T-helper 2 cell (primary cell): ENCODE data around the gene IGF2R.

Experiments used
- DNase-seq, 5 experiments: peaks; one replicate each; pipeline versions ENCODE4 v3.0.0 to v3.0.0-alpha.2; 2012 to 2022

Gene IGF2R

GRCh38 chr6:160028487-160029275 is 59.8 kb downstream of the IGF2R start:
- peak in 1 of 5 experiments; percentile 72 for DNase-seq

DNA sequence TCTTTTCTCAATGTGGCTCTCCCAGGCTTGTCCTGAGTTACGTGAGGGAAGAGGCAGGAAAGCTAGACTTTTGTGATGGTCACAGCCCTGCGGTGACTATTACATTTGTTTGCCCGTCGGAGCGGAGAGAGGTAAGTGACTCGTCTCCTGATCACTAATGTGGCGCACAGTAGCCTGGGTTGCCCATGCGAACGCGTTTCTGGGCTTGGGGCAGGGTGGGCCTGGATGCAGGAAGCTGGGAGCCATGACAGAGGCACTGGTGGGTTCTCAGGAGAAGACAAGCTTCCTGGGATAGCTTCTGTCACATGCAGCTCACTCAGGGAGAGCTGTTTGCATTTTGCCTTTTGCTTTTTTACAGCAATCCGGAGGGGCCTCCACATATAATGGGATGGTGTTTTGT is 60.6 kb downstream of the IGF2R start:
- no peak for DNase-seq

- no peak for DNase-seq
These were observed 61.2 kb downstream of the IGF2R start for GRCh38 chr6:160030103-160030502.

- no peak for DNase-seq
These were observed 62.6 kb downstream of the IGF2R start for GRCh38 chr6:160031442-160031841.

- DNase-seq, result no peak
These were observed 63.0 kb downstream of the IGF2R start for GRCh38 chr6:160031871-160032270.

GRCh38 chr6:160032538-160032937 is 63.7 kb downstream of the IGF2R start:
- DNase-seq, result no peak

GRCh38 chr6:160034036-160034930 is 65.4 kb downstream of the IGF2R start:
- no peak for DNase-seq

DNA sequence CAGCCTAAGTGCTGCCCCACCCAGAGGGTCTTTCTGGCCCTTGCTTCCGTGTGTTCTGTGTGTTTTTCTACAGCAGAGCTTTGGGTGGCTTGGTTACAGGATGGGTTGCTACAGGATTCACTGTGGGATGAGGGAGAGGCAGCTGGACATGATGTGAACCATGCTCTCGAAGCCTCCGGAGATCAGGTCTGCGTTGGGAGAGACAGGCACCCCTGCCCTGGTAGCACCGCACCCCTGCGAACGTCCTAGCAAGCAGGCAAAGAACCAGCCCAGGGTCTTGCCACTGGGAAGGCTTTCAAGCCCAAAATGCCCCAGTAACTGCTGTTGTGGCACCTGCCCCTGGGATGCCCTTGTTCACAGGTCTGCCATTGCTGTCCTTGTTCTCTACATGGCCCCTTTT is 66.4 kb downstream of the IGF2R start:
- no peak for DNase-seq

GRCh38 chr6:160035693-160036330 is 66.9 kb downstream of the IGF2R start:
- DNase-seq, result no peak

- no peak for DNase-seq
These were observed 67.4 kb downstream of the IGF2R start for GRCh38 chr6:160036331-160036695.

- no peak for DNase-seq
These were observed 67.9 kb downstream of the IGF2R start for GRCh38 chr6:160036790-160037206.

DNA sequence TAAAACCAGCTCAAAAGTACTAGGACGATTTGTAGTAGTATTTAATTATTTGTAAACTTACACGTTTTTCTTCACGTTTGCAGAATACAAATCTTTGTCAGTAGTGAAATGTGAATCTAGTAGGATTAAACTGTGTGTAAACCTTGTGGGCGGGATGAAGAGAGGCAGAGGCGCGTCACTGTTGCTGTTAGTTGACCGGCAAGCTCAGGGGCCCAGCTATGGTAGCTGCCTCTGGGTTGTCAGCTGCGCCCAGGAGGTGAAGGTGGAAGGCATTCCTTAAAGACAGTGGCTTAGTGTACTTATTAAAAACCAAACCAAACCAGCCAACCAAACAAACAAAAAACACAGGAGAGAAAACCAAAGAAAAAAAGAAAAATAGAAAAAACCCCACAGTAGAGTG is 69.6 kb downstream of the IGF2R start:
- no peak for DNase-seq

DNA sequence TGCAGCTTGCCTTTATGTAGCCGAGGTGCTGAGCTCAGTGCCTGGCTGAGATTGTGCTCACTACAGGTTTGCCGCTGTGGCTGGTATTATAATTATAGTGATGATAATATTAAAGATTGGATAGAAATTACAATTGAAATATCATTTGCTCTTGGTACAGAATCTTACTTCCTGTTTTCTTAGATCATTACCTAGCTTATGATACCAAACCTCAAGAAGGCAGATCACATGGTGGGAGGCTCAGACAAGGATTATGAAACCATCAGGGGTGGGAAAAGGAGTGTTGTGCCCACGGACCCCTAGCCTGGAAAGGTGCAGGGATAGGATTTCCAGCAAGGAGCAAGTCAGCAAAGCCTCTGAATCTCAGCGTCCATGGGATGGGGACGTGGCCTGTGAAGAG is 70.6 kb downstream of the IGF2R start:
- DNase-seq, result no peak

DNA sequence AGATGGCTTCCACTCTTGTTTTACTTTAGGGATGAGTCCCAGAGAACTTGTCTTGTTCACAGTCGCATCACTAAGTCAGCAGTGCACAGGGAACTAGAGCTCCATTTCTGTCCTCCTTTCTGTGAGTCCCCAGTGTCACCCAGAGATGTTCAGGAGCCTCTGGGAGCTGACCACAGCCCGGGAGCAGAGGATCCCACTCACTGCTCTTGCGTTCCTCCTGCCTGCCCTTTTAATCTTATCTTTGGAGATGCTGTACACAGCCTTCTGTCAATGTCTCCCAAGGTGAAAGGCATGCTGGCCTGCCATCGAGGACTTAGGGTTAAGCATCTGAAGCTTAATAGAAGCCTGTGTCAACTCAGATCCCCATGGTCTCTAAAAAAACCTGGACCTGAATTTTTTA is 71.2 kb downstream of the IGF2R start:
- DNase-seq, result no peak

- no peak for DNase-seq
These were observed 71.8 kb downstream of the IGF2R start for GRCh38 chr6:160040527-160041264.

GRCh38 chr6:160041608-160042007 is 72.7 kb downstream of the IGF2R start:
- peak in 1 of 5 experiments; percentile 6 for DNase-seq

DNA sequence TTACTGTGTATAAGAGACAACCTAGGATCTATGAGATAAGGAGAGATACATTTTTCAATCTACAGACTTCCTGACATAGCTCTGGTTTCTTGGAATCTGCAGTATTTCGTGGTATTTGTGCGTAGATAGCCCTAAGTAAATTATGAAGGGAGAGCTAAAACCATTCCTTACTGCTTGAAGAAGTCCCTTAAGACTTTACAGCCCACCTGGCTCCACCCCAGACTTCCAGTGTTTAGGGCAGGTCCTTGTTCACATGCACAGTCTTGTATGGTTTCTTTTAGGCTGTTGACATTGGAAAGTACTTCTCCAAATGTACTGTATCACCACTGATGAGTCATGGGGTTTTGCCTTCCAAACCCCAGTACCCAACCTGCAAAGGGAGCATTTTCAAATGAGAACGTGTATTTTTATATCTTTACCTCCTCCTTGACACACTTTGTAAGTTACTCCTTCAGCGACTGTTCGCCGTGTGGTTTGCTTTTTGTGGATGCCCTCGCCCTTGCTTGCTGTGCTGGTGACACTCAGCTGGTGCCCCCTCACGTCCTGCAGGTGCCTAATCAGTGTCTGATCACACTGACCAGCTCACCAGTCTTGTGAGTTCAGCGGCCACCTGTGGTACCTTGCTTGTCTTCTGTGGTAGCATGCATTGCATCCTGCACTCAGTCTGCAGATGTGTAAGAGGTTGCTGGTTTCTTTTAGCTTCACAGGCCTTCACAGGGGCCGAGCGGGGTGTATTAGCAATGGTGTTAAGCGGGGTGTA is 73.3 kb downstream of the IGF2R start:
- no peak for DNase-seq

- DNase-seq, result no peak
These were observed 74.0 kb downstream of the IGF2R start for GRCh38 chr6:160042788-160043301.

DNA sequence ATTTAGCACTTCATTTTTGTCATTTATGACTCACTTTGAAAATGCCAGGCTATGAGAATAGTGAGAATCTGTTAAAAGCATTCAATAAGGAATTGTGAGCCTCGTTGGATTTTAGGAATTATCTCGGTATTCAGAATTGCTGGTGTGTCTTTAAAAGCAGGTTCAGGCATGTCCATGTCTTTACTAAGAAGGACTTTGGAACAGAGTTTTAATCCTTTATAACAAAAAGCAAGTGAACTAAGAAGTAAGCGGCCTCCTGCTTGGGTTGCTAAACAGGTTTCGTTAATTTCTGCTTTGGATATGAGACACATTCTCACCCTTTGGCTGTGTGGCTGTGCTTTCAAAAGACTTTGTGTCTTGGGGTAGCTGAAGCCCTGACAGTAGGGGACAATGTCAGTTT is 74.9 kb downstream of the IGF2R start:
- DNase-seq, result no peak

DNA sequence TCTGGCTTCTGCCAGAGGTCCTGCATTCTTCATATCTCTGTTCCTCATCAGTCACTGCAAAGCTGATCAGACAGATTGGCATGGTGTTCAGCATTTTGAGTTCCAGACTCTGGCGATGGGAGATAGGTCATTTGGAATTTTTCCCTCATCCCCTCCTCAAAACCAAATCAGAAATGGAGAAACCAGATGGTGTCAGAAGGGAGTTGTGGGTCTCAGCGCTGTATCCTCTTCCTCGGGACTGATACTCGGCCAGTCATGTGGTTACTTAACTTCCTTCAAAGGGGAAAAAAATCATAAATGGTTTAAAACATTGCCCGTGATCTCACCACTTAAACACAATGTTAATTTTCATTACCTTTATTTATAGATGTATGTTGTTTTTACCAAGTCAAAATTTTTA is 75.8 kb downstream of the IGF2R start:
- no peak for DNase-seq

GRCh38 chr6:160048471-160048870 is 79.6 kb downstream of the IGF2R start:
- DNase-seq, result no peak

DNA sequence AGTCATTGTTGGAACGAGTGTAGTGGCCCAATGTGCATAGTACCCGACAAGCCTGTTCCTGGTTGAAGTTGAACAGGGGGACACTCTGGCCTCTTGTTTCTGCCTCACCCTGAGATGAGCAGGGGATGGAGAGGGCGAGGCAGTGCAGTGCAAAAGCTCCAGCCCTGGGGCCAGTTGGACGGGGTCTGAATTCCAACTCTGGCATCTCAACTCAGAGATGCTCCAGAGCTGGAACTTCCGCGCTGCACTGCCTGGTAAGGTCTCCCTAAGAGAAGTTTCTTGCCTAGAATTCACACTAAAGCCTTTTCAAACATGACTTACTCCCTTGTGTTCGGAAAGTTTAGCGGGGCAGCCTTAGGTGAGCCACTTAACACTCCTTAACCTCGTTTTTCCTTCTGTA is 80.5 kb downstream of the IGF2R start:
- no peak for DNase-seq
